Measurements from ENCODE around the gene PNCK.

- TF ChIP-seq EZH2 (IDR thresholded peaks at IDR 0.05; ENCODE audit: borderline replicate concordance, low read depth, low read length, poor library complexity, severe bottlenecking) (no peak), CTCF (conservative IDR thresholded peaks at IDR 0.05; ENCODE audit: low read depth, low read length) (no peak)
These were observed 19.8 kb upstream of the PNCK start for GRCh38 chrX:153693216-153694086.

Data from A673 (cell line).